GM10266 (cell line): ENCODE data around the gene C5orf63.

Experiments used
- DNase-seq: peaks from one replicate; pipeline ENCODE4 v3.0.0; 2012; ENCODE audit errors: extremely low spot score
- CTCF ChIP-seq: IDR thresholded peaks from 2 replicates; pipeline ENCODE4 v1.5.1; 2012; ENCODE audit warnings: mild to moderate bottlenecking, low read depth; ENCODE audit not compliant: control insufficient read depth, insufficient read depth; ENCODE audit errors: missing control alignments

Gene C5orf63

DNA sequence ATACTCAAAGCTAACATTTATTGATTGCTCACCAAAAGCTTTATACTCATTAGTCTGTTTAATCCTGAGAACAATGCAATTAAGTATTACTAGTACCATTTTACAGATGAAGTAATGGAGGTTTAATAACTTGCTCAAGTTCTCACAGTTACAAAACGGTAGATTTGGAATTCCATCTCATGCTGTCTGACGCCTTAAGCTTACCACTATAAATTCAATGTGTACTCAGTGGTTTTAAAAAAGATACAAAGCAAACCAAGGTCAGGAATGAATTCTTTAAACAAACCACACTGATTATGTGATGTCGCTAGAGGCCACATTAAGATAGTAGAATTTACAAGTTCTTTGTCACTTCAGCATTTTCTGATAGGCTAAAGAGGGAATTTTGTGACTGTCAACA is 1.2 kb upstream of the C5orf63 start:
- TF ChIP-seq CTCF: no peak
- no peak for DNase-seq

- TF ChIP-seq CTCF: no peak
- no peak for DNase-seq
These were observed 3.1 kb downstream of the C5orf63 start for GRCh38 chr5:127070243-127070642.

GRCh38 chr5:127068493-127069214 is 4.6 kb downstream of the C5orf63 start:
- no peak for TF ChIP-seq CTCF

GRCh38 chr5:127066721-127067120 is 6.6 kb downstream of the C5orf63 start:
- no peak for DNase-seq
- no peak for TF ChIP-seq CTCF

More at GRCh38 chr5:127068493-127069214, 4.6 kb downstream of the C5orf63 start:
- no peak for DNase-seq

DNA sequence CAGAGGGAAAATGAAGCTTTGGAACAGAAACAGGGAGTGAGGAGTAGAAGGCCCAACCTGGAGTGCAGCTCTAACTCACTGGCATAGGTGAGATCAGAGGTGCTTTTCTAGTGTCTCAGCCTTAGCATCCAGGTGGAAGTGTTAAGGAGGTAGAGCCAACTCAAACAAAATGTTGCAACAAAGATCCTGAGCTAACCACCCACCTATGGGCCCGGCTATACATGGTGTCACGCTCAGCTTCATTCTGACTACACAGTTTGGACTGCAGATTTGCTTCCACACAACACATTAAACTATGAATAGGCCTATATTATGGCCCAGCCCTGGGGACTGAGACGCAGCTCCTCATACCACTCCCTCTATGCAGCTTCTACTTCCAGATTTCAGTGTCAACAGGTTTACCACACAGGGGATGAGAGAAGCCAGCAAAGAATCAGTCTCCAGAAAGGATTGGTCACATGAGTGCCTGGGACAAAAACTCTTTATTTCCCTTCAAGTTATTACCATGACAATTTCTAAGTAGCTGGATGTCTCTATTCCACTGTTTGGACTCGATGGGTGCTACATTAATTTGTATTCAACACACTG is 9.0 kb downstream of the C5orf63 start:
- no peak for TF ChIP-seq CTCF
- DNase-seq: no peak

DNA sequence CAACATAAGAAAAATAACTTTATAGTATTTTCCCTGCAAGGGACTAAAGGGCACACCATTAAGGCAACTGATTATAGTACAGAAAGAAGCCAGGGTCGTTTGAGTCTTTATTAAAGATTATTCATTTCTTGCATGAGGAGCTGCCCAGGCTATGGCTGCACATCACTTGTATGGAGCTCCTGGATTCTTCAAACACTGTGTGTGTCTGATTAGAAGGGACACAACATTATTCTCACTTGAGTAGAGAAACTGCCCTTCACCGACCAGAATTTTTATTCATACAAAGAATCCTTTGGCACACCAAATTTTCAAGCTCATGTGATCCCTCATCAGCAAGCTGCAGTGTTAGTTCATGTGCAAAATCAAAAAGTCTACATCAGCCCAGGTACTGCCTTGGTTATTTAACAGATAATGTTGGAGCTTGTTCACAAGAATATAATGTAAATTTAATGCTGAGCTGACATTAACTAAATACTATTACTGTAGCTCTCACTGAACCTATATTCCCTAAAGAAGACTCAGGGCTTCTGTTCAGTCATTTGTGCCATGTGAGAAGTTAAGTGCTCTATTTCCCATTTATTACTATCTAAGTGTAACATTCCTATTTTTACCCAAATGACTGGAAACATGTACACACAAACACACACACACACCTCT is 9.9 kb downstream of the C5orf63 start:
- DNase-seq: no peak
- no peak for TF ChIP-seq CTCF

DNA sequence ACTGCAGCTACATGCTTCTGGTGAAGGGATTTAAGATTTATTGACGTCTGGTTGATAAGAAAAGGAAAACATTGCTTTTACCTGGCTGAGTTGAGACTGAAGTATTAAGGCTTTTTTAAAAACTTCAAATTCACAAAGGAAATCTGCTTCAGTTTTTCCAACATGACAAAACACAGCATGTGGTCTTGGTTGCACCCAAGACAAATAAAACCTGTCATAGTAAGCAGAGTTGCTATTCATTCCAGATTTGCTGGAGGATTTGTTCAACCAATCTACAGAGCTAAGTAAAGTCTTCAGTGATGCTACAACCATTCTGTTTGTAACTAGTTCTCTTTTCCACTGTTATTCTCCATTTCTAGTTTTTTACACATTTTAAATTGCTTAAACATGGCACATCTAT is 11.3 kb downstream of the C5orf63 start:
- TF ChIP-seq CTCF: no peak
- DNase-seq: no peak
